Natural killer cell (primary cell): ENCODE measurements around the gene KHK. TPM values are rescaled to one million over a fixed set of nuclear protein-coding genes. Genes with fewer than 3 reads are reported as not detected.

Experiments
- ATAC-seq, 3 donors: fragments of 150-1000 bp in 2 of 3; fragments of 200-7000 bp in 1 of 3; cut with Tn5 transposase; 1 replicate in 1 of 3; 2 replicates in 2 of 3; pipeline ENCODE4 v1.10.0; 2021; ENCODE audit warnings: mild to moderate bottlenecking in 2 of 3, moderate library complexity in 2 of 3
- DNase-seq, 2 donors: peaks; one replicate each; pipeline versions ENCODE4 v3.0.0 to v3.0.0-alpha.2; 2013 to 2021; ENCODE audit warnings: mixed read lengths in 1 of 2
- H3K27ac ChIP-seq: one replicate; pipeline ENCODE4 v1.5.1; 2013; ENCODE audit warnings: mild to moderate bottlenecking, low read length
- H3K27me3 ChIP-seq: one replicate; pipeline ENCODE4 v1.6.1; 2013; ENCODE audit warnings: low read length; ENCODE audit not compliant: control insufficient read depth, insufficient read depth
- H3K36me3 ChIP-seq: one replicate; pipeline ENCODE4 v1.6.1; 2013; ENCODE audit warnings: low read length; ENCODE audit not compliant: control insufficient read depth, insufficient read depth
- H3K4me1 ChIP-seq: one replicate; pipeline ENCODE4 v1.6.1; 2013; ENCODE audit warnings: low read length; ENCODE audit not compliant: control insufficient read depth, insufficient read depth
- H3K4me3 ChIP-seq: one replicate; pipeline ENCODE4 v1.5.1; 2013; ENCODE audit warnings: low read length
- H3K9me3 ChIP-seq: one replicate; pipeline ENCODE4 v1.6.1; 2013; ENCODE audit warnings: low read length; ENCODE audit not compliant: control insufficient read depth, insufficient read depth
- H3K27ac Mint-ChIP-seq, 2 donors: one replicate each; pipeline ENCODE4 v1.8.0; 2022; ENCODE audit warnings: mild to moderate bottlenecking in 2 of 2, mixed read lengths in 2 of 2, moderate library complexity in 1 of 2
- H3K27me3 Mint-ChIP-seq, 2 donors: one replicate each; pipeline ENCODE4 v1.8.0; 2022; ENCODE audit warnings: low read depth in 2 of 2, mixed read lengths in 2 of 2
- H3K36me3 Mint-ChIP-seq: one replicate; pipeline ENCODE4 v1.8.0; 2022; ENCODE audit warnings: mixed read lengths
- H3K4me1 Mint-ChIP-seq, 2 donors: one replicate each; pipeline ENCODE4 v1.8.0; 2022; ENCODE audit warnings: mixed read lengths in 2 of 2
- H3K4me3 Mint-ChIP-seq: one replicate; pipeline ENCODE4 v1.8.0; 2022; ENCODE audit warnings: mild to moderate bottlenecking, moderate library complexity, mixed read lengths
- H3K9me3 Mint-ChIP-seq, 2 donors: one replicate each; pipeline ENCODE4 v1.8.0; 2022; ENCODE audit warnings: mixed read lengths in 2 of 2
- WGBS: methylation state at CpG from one replicate; pipeline ENCODE4 v1.1.7; 2013; ENCODE audit warnings: missing lambda C conversion rate; ENCODE audit not compliant: insufficient coverage; 5-methylcytosine and 5-hydroxymethylcytosine counted together
- intact Hi-C: fragments of 100-400 bp; cut with micrococcal nuclease; formaldehyde crosslinking; loops from one replicate; pipeline ENCODE4 v1.14.2; 2022
- total RNA-seq, 4 donors: library from RNA; stranded (reverse); fragments of 120-200 nt in 1 of 4; gene quantifications; one replicate each; pipeline versions ENCODE4 v1.2.3 to v1.2.4, GENCODE V29; 2013 to 2022
- TF ChIP-seq, protein P1 (sequence below): fragments of 200-600 bp; IDR thresholded peaks from one replicate; pipeline ENCODE4 v1.8.0; 2022; ENCODE audit warnings: antibody characterized with exemption

KHK gene
- total RNA-seq, 3 donors from 2014 or later (not counting 1 experiment from before 2014, with no cell fraction given), result 3.7 to 4.0 (median 3.8) TPM

DNA sequence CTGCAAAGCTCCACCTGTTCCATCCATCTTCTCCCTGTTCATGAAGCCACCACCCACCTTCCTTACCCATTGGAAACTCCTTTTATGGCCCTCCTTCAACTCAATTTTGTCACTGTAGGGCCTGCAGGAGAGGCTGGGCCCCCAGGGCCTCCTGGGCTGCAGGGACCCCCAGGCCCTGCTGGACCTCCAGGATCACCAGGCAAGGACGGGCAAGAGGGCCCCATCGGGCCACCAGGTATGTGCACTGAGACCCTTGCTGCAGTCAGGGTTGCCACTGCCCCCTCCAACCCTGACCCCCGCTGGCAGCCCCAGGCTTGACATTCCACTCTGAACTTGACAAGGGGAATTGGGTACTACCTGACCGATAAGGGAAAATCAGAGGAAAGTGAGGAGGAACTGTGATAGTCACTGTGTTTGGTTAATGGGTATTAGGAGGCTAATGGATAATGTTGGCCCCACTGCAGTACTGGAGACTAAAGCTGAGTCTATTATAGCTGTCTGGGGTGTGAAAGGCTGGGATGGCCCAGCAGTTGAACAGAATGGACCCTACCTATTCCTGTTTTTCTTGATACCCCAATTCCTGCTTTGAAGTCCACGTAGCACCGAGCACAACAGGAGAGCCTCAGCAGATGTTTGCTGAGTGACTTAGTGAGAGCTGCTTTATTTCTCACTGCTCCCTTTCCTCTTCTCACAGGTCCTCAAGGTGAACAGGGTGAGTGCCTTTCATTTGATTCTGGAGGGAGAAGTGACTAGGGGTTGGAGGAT is 2.1 kb upstream of the KHK start:
- Mint-ChIP-seq H3K9me3 (no peaks in the 10 kb centered on the region), H3K27ac (no peak overlapping the region), H3K4me3 (peak overlapping the region; percentile 21), H3K36me3 (no peaks in the 10 kb centered on the region), H3K4me1 (peaks cover 29 to 43% of the 10 kb centered on the region in 2 donors), H3K27me3 (no peaks in the 10 kb centered on the region)
- Histone ChIP-seq H3K27ac (no peak overlapping the region), H3K36me3 (no peaks in the 10 kb centered on the region), H3K9me3 (no peaks in the 10 kb centered on the region), H3K4me1 (peaks cover 43% of the 10 kb centered on the region), H3K27me3 (no peaks in the 10 kb centered on the region), H3K4me3 (no peak overlapping the region)
- 88% methylated on average over 6 of the region's 6 CpGs for WGBS
- intact Hi-C loops, result loop anchor here (5.0 to 10.0 kb wide), 2 partner anchors 50 to 128 kb away; partner anchors contain the start of genes ATRAID, PREB, PRR30 and SLC5A6
- DNase-seq (no peak), ATAC-seq (no peak)
- TF ChIP-seq, protein P1, sequence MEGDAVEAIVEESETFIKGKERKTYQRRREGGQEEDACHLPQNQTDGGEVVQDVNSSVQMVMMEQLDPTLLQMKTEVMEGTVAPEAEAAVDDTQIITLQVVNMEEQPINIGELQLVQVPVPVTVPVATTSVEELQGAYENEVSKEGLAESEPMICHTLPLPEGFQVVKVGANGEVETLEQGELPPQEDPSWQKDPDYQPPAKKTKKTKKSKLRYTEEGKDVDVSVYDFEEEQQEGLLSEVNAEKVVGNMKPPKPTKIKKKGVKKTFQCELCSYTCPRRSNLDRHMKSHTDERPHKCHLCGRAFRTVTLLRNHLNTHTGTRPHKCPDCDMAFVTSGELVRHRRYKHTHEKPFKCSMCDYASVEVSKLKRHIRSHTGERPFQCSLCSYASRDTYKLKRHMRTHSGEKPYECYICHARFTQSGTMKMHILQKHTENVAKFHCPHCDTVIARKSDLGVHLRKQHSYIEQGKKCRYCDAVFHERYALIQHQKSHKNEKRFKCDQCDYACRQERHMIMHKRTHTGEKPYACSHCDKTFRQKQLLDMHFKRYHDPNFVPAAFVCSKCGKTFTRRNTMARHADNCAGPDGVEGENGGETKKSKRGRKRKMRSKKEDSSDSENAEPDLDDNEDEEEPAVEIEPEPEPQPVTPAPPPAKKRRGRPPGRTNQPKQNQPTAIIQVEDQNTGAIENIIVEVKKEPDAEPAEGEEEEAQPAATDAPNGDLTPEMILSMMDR, result no peak

DNA sequence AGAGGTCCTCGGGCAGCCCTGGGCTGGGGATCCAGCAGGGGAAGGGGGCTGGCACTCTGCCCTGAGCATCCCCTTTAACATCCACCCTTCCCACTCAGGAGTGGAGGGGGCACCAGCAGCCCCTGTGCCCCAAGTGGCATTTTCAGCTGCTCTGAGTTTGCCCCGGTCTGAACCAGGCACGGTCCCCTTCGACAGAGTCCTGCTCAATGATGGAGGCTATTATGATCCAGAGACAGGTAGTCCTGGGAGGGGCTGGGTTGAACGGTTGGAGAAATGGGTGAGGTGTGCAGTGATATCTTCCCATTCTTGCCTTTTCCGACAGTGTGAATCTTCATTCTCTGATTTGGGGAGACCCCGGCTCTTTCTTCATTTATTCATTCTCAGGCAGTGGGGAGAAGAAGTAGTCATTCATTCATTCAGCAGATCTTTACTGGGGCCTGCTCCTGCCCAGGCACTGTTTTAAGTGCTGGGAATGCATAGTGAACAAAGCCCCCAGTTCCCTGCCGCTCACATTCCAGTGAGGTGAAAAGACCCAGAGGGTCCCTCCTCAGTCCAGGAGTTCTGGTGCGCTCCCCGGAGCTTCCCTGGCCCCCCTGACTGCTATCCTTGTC is 1.4 kb upstream of the KHK start:
- intact Hi-C loops, result loop anchor here (5.0 to 10.0 kb wide), 2 partner anchors 50 to 127 kb away; partner anchors contain the start of genes ATRAID, PREB, PRR30 and SLC5A6
- Mint-ChIP-seq H3K4me1 (peaks cover 29 to 40% of the 10 kb centered on the region in 2 donors), H3K36me3 (no peaks in the 10 kb centered on the region), H3K27me3 (no peaks in the 10 kb centered on the region), H3K9me3 (no peaks in the 10 kb centered on the region), H3K27ac (peak overlapping the region; percentile 79 to 87), H3K4me3 (peak overlapping the region; percentile 80)
- Histone ChIP-seq H3K27ac (peak overlapping the region; percentile 82), H3K4me3 (peak overlapping the region; percentile 65), H3K27me3 (no peaks in the 10 kb centered on the region), H3K4me1 (peaks cover 43% of the 10 kb centered on the region), H3K36me3 (no peaks in the 10 kb centered on the region), H3K9me3 (no peaks in the 10 kb centered on the region)
- TF ChIP-seq, protein P1, result no peak
- ATAC-seq, result no peak
- WGBS, result 72% methylated on average over 8 of the region's 10 CpGs
- no peak for DNase-seq

DNA sequence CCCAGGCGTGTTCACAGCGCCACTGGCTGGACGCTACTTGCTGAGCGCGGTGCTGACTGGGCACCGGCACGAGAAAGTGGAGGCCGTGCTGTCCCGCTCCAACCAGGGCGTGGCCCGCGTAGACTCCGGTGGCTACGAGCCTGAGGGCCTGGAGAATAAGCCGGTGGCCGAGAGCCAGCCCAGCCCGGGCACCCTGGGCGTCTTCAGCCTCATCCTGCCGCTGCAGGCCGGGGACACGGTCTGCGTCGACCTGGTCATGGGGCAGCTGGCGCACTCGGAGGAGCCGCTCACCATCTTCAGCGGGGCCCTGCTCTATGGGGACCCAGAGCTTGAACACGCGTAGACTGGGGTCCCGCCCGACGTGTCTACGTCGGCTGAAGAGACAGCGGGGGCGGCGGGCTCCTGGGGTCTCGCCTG is 891 bp upstream of the KHK start:
- peak overlapping the region; percentile 82 for H3K27ac ChIP-seq
- whole genome bisulfite sequencing, result 3% methylated on average over 38 of the region's 38 CpGs
- H3K36me3 ChIP-seq, result no peaks in the 10 kb centered on the region

More for the DNA sequence above, 891 bp upstream of the KHK start:
- TF ChIP-seq, protein P1, result no peak
- Histone ChIP-seq H3K27me3 (no peaks in the 10 kb centered on the region), H3K4me3 (peak overlapping the region; percentile 65), H3K9me3 (no peaks in the 10 kb centered on the region), H3K4me1 (peaks cover 40% of the 10 kb centered on the region)
- intact Hi-C loops, result loop anchor here (1.0 to 10.0 kb wide), 4 partner anchors 14 to 127 kb away; partner anchors contain the start of genes AGBL5, ATRAID, OST4 and PREB
- Mint-ChIP-seq H3K36me3 (no peaks in the 10 kb centered on the region), H3K9me3 (no peaks in the 10 kb centered on the region), H3K27me3 (no peaks in the 10 kb centered on the region), H3K27ac (peak overlapping the region; percentile 79 to 87), H3K4me1 (peaks cover 28 to 34% of the 10 kb centered on the region in 2 donors), H3K4me3 (peak overlapping the region; percentile 80)
- DNase-seq, result no peak
- peak in 1 of 3 donors; percentile 0 for ATAC-seq
